NK-92 (cell line): ENCODE data around the gene NCBP2L.

ENCODE experiments used
- DNase-seq: peaks from one replicate; lab custom pipeline; 2025; ENCODE audit not compliant: unreplicated experiment; lab: John Stamatoyannopoulos, UW

NCBP2L gene

GRCh38 chrX:107777536-107777832 lies at the start of gene NCBP2L:
Gene NCBP2L, plus strand, starts transcription at chrX:107777733. Its CDS starts 16,488 bp downstream, at chrX:107794221.
- DNase-seq, result no peak

GRCh38 chrX:107728371-107729099 lies 49.0 kb upstream of the NCBP2L start:
- DNase-seq, result no peak

GRCh38 chrX:107729558-107730297 lies 47.8 kb upstream of the NCBP2L start:
- no peak for DNase-seq

- no peak for DNase-seq
These were observed 47.3 kb upstream of the NCBP2L start for GRCh38 chrX:107730298-107730655.

GRCh38 chrX:107730991-107731766 lies 46.4 kb upstream of the NCBP2L start:
- DNase-seq, result no peak

- DNase-seq, result no peak
These were observed 45.6 kb upstream of the NCBP2L start for GRCh38 chrX:107731831-107732502.

- DNase-seq, result no peak
These were observed 43.8 kb upstream of the NCBP2L start for GRCh38 chrX:107733686-107734085.

GRCh38 chrX:107734646-107735045 lies 42.9 kb upstream of the NCBP2L start:
- DNase-seq, result no peak

GRCh38 chrX:107736781-107737531 lies 40.6 kb upstream of the NCBP2L start:
- no peak for DNase-seq

- no peak for DNase-seq
These were observed 39.3 kb upstream of the NCBP2L start for GRCh38 chrX:107738272-107738671.

- DNase-seq, result no peak
These were observed 38.8 kb upstream of the NCBP2L start for GRCh38 chrX:107738768-107739167.

- DNase-seq, result no peak
These were observed 38.0 kb upstream of the NCBP2L start for GRCh38 chrX:107739541-107739940.

- no peak for DNase-seq
These were observed 36.1 kb upstream of the NCBP2L start for GRCh38 chrX:107741404-107741790.

- DNase-seq, result no peak
These were observed 34.8 kb upstream of the NCBP2L start for GRCh38 chrX:107742700-107743191.

GRCh38 chrX:107743995-107744394 lies 33.5 kb upstream of the NCBP2L start:
- no peak for DNase-seq

GRCh38 chrX:107744868-107745267 lies 32.7 kb upstream of the NCBP2L start:
- DNase-seq, result no peak

GRCh38 chrX:107747596-107748161 lies 29.9 kb upstream of the NCBP2L start:
- no peak for DNase-seq

GRCh38 chrX:107748506-107748905 lies 29.0 kb upstream of the NCBP2L start:
- no peak for DNase-seq

GRCh38 chrX:107750263-107750662 lies 27.3 kb upstream of the NCBP2L start:
- DNase-seq, result no peak

GRCh38 chrX:107750861-107751445 lies 26.6 kb upstream of the NCBP2L start:
- no peak for DNase-seq
